Suprapubic skin (tissue), 4 donors: ENCODE results near the gene PIK3R2. TPM values are rescaled to one million over a fixed set of nuclear protein-coding genes. Genes with fewer than 3 reads are reported as not detected.
A peak's percentile ranks its signal among the peaks of the same experiment; 100 is the strongest.

Source experiments
- DNase-seq, 2 donors: peaks; one replicate each; pipeline ENCODE4 v3.0.0-alpha.2; 2019; ENCODE audit warnings: low spot score in 2 of 2
- H3K27ac ChIP-seq: fragments of 200-600 bp; sonication (generic); one replicate; pipeline ENCODE4 v1.5.1; 2019
- H3K27me3 ChIP-seq: fragments of 200-600 bp; sonication (generic); one replicate; pipeline ENCODE4 v1.5.1; 2019
- H3K36me3 ChIP-seq: fragments of 200-600 bp; sonication (generic); one replicate; pipeline ENCODE4 v1.5.1; 2019
- H3K4me1 ChIP-seq: fragments of 200-600 bp; sonication (generic); one replicate; pipeline ENCODE4 v1.5.1; 2019
- H3K4me3 ChIP-seq: fragments of 200-600 bp; sonication (generic); one replicate; pipeline ENCODE4 v1.5.1; 2019; ENCODE audit warnings: mild to moderate bottlenecking
- H3K9me3 ChIP-seq: fragments of 200-600 bp; sonication (generic); one replicate; pipeline ENCODE4 v1.5.1; 2019
- EP300 ChIP-seq: sonication (generic); formaldehyde crosslinking; IDR thresholded peaks from one replicate; pipeline ENCODE4 v1.6.1; 2017; ENCODE audit warnings: antibody characterized with exemption
- POLR2A ChIP-seq, 2 donors: fragments of 450-650 bp; IDR thresholded peaks; one replicate each; pipeline ENCODE4 v1.6.1; 2017; ENCODE audit warnings: antibody characterized with exemption in 2 of 2, mild to moderate bottlenecking in 2 of 2, moderate library complexity in 2 of 2
- POLR2AphosphoS5 ChIP-seq, 3 donors: sonication (generic); formaldehyde crosslinking; IDR thresholded peaks; one replicate each; pipeline ENCODE4 v1.6.1; 2017; ENCODE audit warnings: antibody characterized with exemption in 3 of 3
- WGBS: methylation state at CpG from one replicate; pipeline ENCODE4 v1.1.5; 2018; 5-methylcytosine and 5-hydroxymethylcytosine counted together
- total RNA-seq, 4 donors: library from RNA; depleted of rRNA; stranded (reverse); fragments of >200 nt; gene quantifications; one replicate each; pipeline ENCODE4 v1.1.0, GENCODE V29; 2016
- TF ChIP-seq, protein P1 (sequence below), 2 donors: fragments of 200-600 bp in 1 of 2; fragments of 450-650 bp in 1 of 2; sonication (generic) in 1 of 2; IDR thresholded peaks; one replicate each; pipeline ENCODE4 v1.5.1; 2016 to 2019; ENCODE audit warnings: antibody characterized with exemption in 2 of 2, mild to moderate bottlenecking in 1 of 2, moderate library complexity in 1 of 2

The PIK3R2 gene
- total RNA-seq, 4 donors from 2014 or later, result 14.1 to 25.9 (median 19.5) TPM

DNA sequence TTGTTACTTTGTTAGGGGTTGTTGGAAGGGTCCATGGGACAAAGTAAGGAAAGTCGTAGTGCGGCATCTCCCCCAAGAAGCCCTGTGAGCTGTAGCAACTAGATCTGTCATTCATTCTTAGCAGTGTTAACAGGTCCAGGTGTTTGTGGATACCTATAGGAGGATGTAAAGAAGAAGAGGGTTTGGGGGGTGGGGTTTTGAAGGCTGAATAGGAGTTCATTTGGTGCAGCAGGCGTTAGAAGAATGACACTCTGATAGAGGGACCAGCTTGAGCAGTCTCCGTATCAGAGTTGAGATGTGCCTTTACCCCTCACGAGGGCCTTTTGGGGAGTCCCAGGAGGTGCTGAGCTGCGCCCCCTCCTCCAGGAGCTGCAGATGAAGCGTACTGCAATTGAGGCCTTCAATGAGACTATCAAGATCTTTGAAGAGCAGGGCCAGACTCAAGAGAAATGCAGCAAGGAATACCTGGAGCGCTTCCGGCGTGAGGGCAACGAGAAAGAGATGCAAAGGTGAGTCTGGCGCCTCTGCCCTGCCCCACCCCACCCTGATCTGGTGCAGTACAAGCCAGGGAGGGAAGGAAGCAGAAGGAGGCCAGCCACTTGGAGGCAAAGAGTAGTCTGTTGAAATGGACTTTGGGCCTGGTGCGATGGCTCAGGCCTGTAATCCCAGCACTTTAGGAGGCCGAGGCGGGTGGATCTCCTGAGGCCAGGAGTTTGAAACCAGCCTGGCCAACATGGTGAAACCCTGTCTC is 13.0 kb downstream of the PIK3R2 start:
- no peak for DNase-seq
- H3K27ac ChIP-seq, result no peak overlapping the region
- 94% methylated on average over 14 of the region's 15 CpGs for WGBS
- H3K9me3 ChIP-seq, result no peaks in the 10 kb centered on the region
- no peak overlapping the region for H3K4me3 ChIP-seq
- peaks cover 77% of the 10 kb centered on the region for H3K36me3 ChIP-seq
- peaks cover 18% of the 10 kb centered on the region for H3K4me1 ChIP-seq
- no peaks in the 10 kb centered on the region for H3K27me3 ChIP-seq
- TF ChIP-seq, protein P1, sequence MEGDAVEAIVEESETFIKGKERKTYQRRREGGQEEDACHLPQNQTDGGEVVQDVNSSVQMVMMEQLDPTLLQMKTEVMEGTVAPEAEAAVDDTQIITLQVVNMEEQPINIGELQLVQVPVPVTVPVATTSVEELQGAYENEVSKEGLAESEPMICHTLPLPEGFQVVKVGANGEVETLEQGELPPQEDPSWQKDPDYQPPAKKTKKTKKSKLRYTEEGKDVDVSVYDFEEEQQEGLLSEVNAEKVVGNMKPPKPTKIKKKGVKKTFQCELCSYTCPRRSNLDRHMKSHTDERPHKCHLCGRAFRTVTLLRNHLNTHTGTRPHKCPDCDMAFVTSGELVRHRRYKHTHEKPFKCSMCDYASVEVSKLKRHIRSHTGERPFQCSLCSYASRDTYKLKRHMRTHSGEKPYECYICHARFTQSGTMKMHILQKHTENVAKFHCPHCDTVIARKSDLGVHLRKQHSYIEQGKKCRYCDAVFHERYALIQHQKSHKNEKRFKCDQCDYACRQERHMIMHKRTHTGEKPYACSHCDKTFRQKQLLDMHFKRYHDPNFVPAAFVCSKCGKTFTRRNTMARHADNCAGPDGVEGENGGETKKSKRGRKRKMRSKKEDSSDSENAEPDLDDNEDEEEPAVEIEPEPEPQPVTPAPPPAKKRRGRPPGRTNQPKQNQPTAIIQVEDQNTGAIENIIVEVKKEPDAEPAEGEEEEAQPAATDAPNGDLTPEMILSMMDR (IDR thresholded peaks at IDR 0.05), result no peak
- TF ChIP-seq POLR2A (IDR thresholded peaks at IDR 0.05) (no peak), EP300 (no peak), POLR2AphosphoS5 (IDR thresholded peaks at IDR 0.05) (no peak)

DNA sequence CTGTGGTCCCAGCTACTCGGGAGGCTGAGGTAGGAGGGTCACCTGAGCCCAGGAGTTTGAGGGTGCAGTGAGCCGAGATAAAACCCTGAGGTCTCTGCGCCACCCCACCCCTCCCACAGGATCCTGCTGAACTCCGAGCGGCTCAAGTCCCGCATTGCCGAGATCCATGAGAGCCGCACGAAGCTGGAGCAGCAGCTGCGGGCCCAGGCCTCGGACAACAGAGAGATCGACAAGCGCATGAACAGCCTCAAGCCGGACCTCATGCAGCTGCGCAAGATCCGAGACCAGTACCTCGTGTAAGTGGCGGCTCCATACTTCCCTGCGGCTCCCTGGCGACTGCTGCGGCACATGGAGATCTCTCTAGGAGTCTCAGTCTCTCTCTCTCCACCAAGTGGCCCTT is 14.0 kb downstream of the PIK3R2 start:
- no peak for DNase-seq
- WGBS, result 89% methylated on average over 11 of the region's 21 CpGs
- H3K27ac ChIP-seq, result no peak overlapping the region
- H3K27me3 ChIP-seq, result no peaks in the 10 kb centered on the region
- H3K4me1 ChIP-seq, result peaks cover 10% of the 10 kb centered on the region
- H3K4me3 ChIP-seq, result no peak overlapping the region
- TF ChIP-seq, protein P1 (IDR thresholded peaks at IDR 0.05), result no peak
- TF ChIP-seq EP300 (no peak), POLR2AphosphoS5 (IDR thresholded peaks at IDR 0.05) (no peak), POLR2A (IDR thresholded peaks at IDR 0.05) (no peak)
- peaks cover 75% of the 10 kb centered on the region for H3K36me3 ChIP-seq
- no peaks in the 10 kb centered on the region for H3K9me3 ChIP-seq

- H3K9me3 ChIP-seq, result no peaks in the 10 kb centered on the region
- 82% methylated on average over 11 of the region's 14 CpGs for WGBS
- TF ChIP-seq, protein P1 (IDR thresholded peaks at IDR 0.05), result peak; percentile 38 to 80
- TF ChIP-seq POLR2A (IDR thresholded peaks at IDR 0.05), result no peak
- H3K27me3 ChIP-seq, result no peaks in the 10 kb centered on the region
- peaks cover 13% of the 10 kb centered on the region for H3K4me1 ChIP-seq
- peaks cover 66% of the 10 kb centered on the region for H3K36me3 ChIP-seq
- no peak for DNase-seq
- H3K4me3 ChIP-seq, result no peak overlapping the region
- no peak overlapping the region for H3K27ac ChIP-seq
Measured at GRCh38 chr19:18167975-18168645, 15.1 kb downstream of the PIK3R2 start.

DNA sequence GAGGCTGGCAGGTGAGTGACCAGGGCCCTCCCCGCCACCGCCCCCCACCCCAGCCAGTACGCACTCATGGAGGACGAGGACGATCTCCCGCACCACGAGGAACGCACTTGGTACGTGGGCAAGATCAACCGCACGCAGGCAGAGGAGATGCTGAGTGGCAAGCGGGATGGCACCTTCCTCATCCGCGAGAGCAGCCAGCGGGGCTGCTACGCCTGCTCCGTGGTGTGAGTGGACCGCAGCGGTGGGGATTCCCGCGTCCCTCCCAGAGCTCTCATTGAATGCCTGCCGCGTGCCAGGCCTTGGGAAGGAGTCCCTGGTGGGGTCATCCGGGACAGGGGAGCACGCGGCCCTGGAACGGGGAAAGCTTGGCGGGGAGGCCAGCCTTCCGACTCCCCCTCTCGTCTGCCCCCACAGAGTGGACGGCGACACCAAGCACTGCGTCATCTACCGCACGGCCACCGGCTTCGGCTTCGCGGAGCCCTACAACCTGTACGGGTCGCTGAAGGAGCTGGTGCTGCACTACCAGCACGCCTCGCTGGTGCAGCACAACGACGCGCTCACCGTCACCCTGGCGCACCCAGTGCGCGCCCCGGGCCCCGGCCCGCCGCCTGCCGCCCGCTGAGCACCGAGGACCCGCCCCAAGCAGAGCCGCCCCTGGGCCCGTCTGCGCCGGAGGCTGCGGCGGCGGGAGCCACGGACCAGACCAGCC is 15.9 kb downstream of the PIK3R2 start:
- TF ChIP-seq POLR2A (IDR thresholded peaks at IDR 0.05) (no peak), EP300 (no peak), POLR2AphosphoS5 (IDR thresholded peaks at IDR 0.05) (no peak)
- TF ChIP-seq, protein P1 (IDR thresholded peaks at IDR 0.05), result no peak
- Histone ChIP-seq H3K27ac (peak overlapping the region; percentile 67), H3K36me3 (peaks cover 59% of the 10 kb centered on the region)

More for the DNA sequence above, 15.9 kb downstream of the PIK3R2 start:
- 93% methylated on average over 63 of the region's 66 CpGs for WGBS
- H3K4me1 ChIP-seq, result peaks cover 20% of the 10 kb centered on the region
- H3K4me3 ChIP-seq, result no peak overlapping the region
- no peak for DNase-seq
- H3K27me3 ChIP-seq, result no peaks in the 10 kb centered on the region
- H3K9me3 ChIP-seq, result no peaks in the 10 kb centered on the region
